IMR-90 (cell line): ENCODE measurements around the gene WDR70. TPM values are rescaled to one million over a fixed set of nuclear protein-coding genes. Genes with fewer than 3 reads are reported as not detected.

Experiments used
- ATAC-seq: fragments of 200-7000 bp; cut with Tn5 transposase; 2 replicates; pipeline ENCODE4 v1.9.1; 2020; ENCODE audit warnings: low read depth, mild to moderate bottlenecking, moderate library complexity
- BruUV-seq: library from RNA; stranded (reverse); fragments of 400-500 nt; replicated peaks from 2 replicates; lab custom pipeline; 2021; lab: Mats Ljungman, UMichigan
- CTCF ChIA-PET: fragments of 300-600 bp; formaldehyde crosslinking; extraction: SDS; loops from one replicate; lab custom pipeline; 2021; ENCODE audit warnings: antibody characterized with exemption; lab: Yijun Ruan, JAX
- POLR2A ChIA-PET: fragments of 300-600 bp; sonication (Branson Sonifier 250); formaldehyde crosslinking; loops from one replicate; lab custom pipeline; 2022; ENCODE audit warnings: antibody characterized with exemption; ENCODE audit not compliant: unreplicated experiment; lab: Charles Lee
- DNase-seq: peaks from one replicate; pipeline ENCODE4 v3.0.0; 2013
- H2AFZ ChIP-seq: replicated peaks from 2 replicates; pipeline ENCODE3; 2013; ENCODE audit warnings: low read length, mild to moderate bottlenecking; ENCODE audit not compliant: poor library complexity
- H2AK5ac ChIP-seq: 2 replicates; pipeline ENCODE4 v1.6.1; 2013; ENCODE audit warnings: low read depth, low read length, inconsistent platforms
- H2AK9ac ChIP-seq: replicated peaks from 2 replicates; pipeline ENCODE3; 2013; ENCODE audit warnings: mild to moderate bottlenecking, low read depth, low read length, moderate library complexity; ENCODE audit not compliant: poor library complexity
- H2BK120ac ChIP-seq: 2 replicates; pipeline ENCODE4 v1.6.1; 2013; ENCODE audit warnings: low read depth, low read length, inconsistent platforms
- H2BK15ac ChIP-seq: 3 replicates; pipeline ENCODE4 v1.6.1; 2013; ENCODE audit warnings: low read depth, low read length, inconsistent platforms
- H2BK20ac ChIP-seq: 2 replicates; pipeline ENCODE4 v1.6.1; 2013; ENCODE audit warnings: low read depth, mild to moderate bottlenecking, inconsistent platforms, low read length, moderate library complexity
- H2BK5ac ChIP-seq: 2 replicates; pipeline ENCODE4 v1.6.1; 2013; ENCODE audit warnings: mild to moderate bottlenecking, low read depth, low read length, inconsistent platforms; ENCODE audit not compliant: poor library complexity, severe bottlenecking
- H3K14ac ChIP-seq: replicated peaks from 2 replicates; pipeline ENCODE4 v1.6.1; 2013; ENCODE audit warnings: low read depth, low read length, inconsistent platforms
- H3K18ac ChIP-seq: 2 replicates; pipeline ENCODE4 v1.6.1; 2013; ENCODE audit warnings: low read depth, low read length, control low read depth
- H3K23ac ChIP-seq: 2 replicates; pipeline ENCODE4 v1.6.1; 2013; ENCODE audit warnings: low read depth, low read length, inconsistent platforms
- H3K27ac ChIP-seq: 2 replicates; pipeline ENCODE4 v1.5.1; 2013; ENCODE audit warnings: mild to moderate bottlenecking, control low read depth, low read length; ENCODE audit not compliant: insufficient read depth
- H3K27me3 ChIP-seq: 2 replicates; pipeline ENCODE4 v1.6.1; 2013; ENCODE audit warnings: low read length; ENCODE audit not compliant: control insufficient read depth, insufficient read depth
- H3K36me3 ChIP-seq: 2 replicates; pipeline ENCODE4 v1.6.1; 2013; ENCODE audit warnings: low read length, mixed read lengths; ENCODE audit not compliant: control insufficient read depth, insufficient read depth
- H3K4ac ChIP-seq: 2 replicates; pipeline ENCODE4 v1.6.1; 2013; ENCODE audit warnings: low read depth, low read length, inconsistent platforms
- H3K4me1 ChIP-seq: 2 replicates; pipeline ENCODE4 v1.6.1; 2013; ENCODE audit warnings: low read length, mixed read lengths; ENCODE audit not compliant: control insufficient read depth, insufficient read depth
- H3K4me2 ChIP-seq: 2 replicates; pipeline ENCODE4 v1.6.1; 2013; ENCODE audit warnings: low read depth, mild to moderate bottlenecking, control low read depth, low read length, moderate library complexity
- H3K4me3 ChIP-seq: 2 replicates; pipeline ENCODE4 v1.5.1; 2013; ENCODE audit warnings: low read depth, mild to moderate bottlenecking, control low read depth, low read length, moderate library complexity; ENCODE audit not compliant: insufficient read depth
- H3K56ac ChIP-seq: 2 replicates; pipeline ENCODE4 v1.6.1; 2013; ENCODE audit warnings: low read length, inconsistent platforms; ENCODE audit not compliant: insufficient read depth; ENCODE audit errors: extremely low read depth
- H3K79me1 ChIP-seq, 2 experiments: 2 replicates each; pipeline ENCODE4 v1.6.1; 2013; ENCODE audit warnings: low read length in 2 of 2, inconsistent platforms in 1 of 2, low read depth in 1 of 2
- H3K9ac ChIP-seq: 2 replicates; pipeline ENCODE4 v1.6.1; 2013; ENCODE audit warnings: low read depth, low read length, control low read depth
- H3K9me1 ChIP-seq: 2 replicates; pipeline ENCODE4 v1.6.1; 2013; ENCODE audit warnings: low read length, inconsistent platforms; ENCODE audit not compliant: insufficient read depth
- H3K9me3 ChIP-seq: 2 replicates; pipeline ENCODE4 v1.6.1; 2013; ENCODE audit warnings: low read length; ENCODE audit not compliant: control insufficient read depth, insufficient read depth
- H4K20me1 ChIP-seq: 2 replicates; pipeline ENCODE4 v1.6.1; 2013; ENCODE audit warnings: low read length, inconsistent platforms; ENCODE audit not compliant: insufficient read depth
- H4K5ac ChIP-seq: 2 replicates; pipeline ENCODE4 v1.6.1; 2013; ENCODE audit warnings: mild to moderate bottlenecking, low read depth, low read length, control low read depth
- H4K8ac ChIP-seq, 2 experiments: 2 replicates each; pipeline ENCODE4 v1.6.1; 2013; ENCODE audit warnings: low read depth in 2 of 2, low read length in 2 of 2, control low read depth in 1 of 2, inconsistent platforms in 1 of 2
- H4K91ac ChIP-seq: 2 replicates; pipeline ENCODE4 v1.6.1; 2013; ENCODE audit warnings: low read depth, low read length, inconsistent platforms; ENCODE audit not compliant: insufficient read depth
- CTCF ChIP-seq: conservative IDR thresholded peaks from 2 replicates; pipeline ENCODE4 v1.5.1; 2012; ENCODE audit warnings: mild to moderate bottlenecking, low read depth, low read length, improper control_type of control experiment
- RAD21 ChIP-seq: IDR thresholded peaks from 2 replicates; pipeline ENCODE4 v1.6.1; 2012; ENCODE audit warnings: low read length, improper control_type of control experiment
- WGBS, 2 experiments: methylation state at CpG; one replicate each; pipeline versions ENCODE4 v1.1.5 to v1.1.7; 2013; ENCODE audit warnings: missing lambda C conversion rate in 2 of 2; ENCODE audit not compliant: insufficient read length in 1 of 2; ENCODE audit errors: extremely low coverage in 2 of 2; 5-methylcytosine and 5-hydroxymethylcytosine counted together
- dilution Hi-C: fragments of 300-500 bp; cut with HindIII; formaldehyde crosslinking; loops from one replicate; pipeline ENCODE4 v1.14.3; 2018; ENCODE audit warnings: low sequenced_read_pairs; ENCODE audit not compliant: unreplicated experiment
- in situ Hi-C: fragments of 300-500 bp; cut with MboI; formaldehyde crosslinking; loops from 3 replicates; pipeline ENCODE4 v1.14.3; 2019; ENCODE audit warnings: low sequenced_read_pairs, inconsistent platforms, mixed read lengths
- intact Hi-C: fragments of 100-400 bp; cut with micrococcal nuclease; formaldehyde crosslinking; loops from 2 replicates; pipeline ENCODE4 v1.10.0; 2022
- polyA plus RNA-seq, 3 experiments: library from polyadenylated mRNA; depleted of rRNA; stranded (reverse); fragments of >200 nt; gene quantifications; 2 replicates each; pipeline ENCODE4 v1.2.3, GENCODE V29; 2012; ENCODE audit warnings: low replicate concordance in 1 of 3
- total RNA-seq: library from RNA; depleted of rRNA; stranded (reverse); fragments of >200 nt; gene quantifications from 2 replicates; pipeline ENCODE4 v1.2.3, GENCODE V29; 2012

Gene WDR70
- total and polyA plus RNA-seq, 2 of the 4 experiments (the other 2 are of a cell fraction): 16.7 to 29.9 TPM

DNA sequence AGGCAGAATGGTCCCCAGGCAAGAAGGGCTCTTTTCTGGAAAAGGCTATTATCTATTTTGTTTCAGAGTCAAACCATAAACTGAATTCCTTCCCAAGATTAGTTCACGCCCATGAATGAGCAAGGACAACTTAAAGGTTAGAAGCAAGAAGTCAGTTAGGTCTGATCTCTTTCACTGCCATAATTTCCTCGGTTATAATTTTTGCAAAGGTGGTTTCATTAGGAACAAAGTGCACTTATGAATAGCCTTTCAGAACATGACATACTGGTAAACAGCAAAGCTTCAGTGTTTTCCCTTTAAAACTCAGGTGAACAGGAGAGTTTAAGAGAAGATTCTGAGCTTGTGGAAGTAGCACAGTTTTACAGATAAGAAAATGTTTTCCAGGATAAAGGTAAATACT lies 282.8 kb downstream of the WDR70 start:
- 100% methylated on average over 1 of the region's 2 CpGs; no CpG with 5 or more reads in 1 of the 2 experiments for WGBS, 2 experiments
- intact Hi-C loops (no loop called here), in situ Hi-C loops (no loop called here), dilution Hi-C loops (no loop called here)
- H3K14ac ChIP-seq: no peak overlapping the region
- no peaks in the 10 kb centered on the region for H3K9me3 ChIP-seq
- H2AFZ ChIP-seq: no peak overlapping the region
- H3K56ac ChIP-seq: no peak overlapping the region
- no peak overlapping the region for H4K8ac ChIP-seq
- DNase-seq (no peak), ATAC-seq (no peak)
- no peak overlapping the region for H4K91ac ChIP-seq
- peaks cover 4% of the 10 kb centered on the region for H3K4me1 ChIP-seq
- no peak overlapping the region for H2AK9ac ChIP-seq
- no TSS peak for BruUV-seq
- H2AK5ac ChIP-seq: no peak overlapping the region
- H3K23ac ChIP-seq: no peak overlapping the region
- peaks cover 6 to 9% of the 10 kb centered on the region in 2 experiments; a peak in 1 of 4 replicates for H3K79me1 ChIP-seq
- H4K20me1 ChIP-seq: no peaks in the 10 kb centered on the region
- H2BK20ac ChIP-seq: no peak overlapping the region
- no peak overlapping the region for H3K18ac ChIP-seq
- ChIA-PET CTCF (interaction anchor here (0.7 kb wide), 1 partner anchor 87 kb away, joined by 6 read pairs; no protein-coding TSS in a partner anchor), POLR2A (no interaction called here)
- no peak overlapping the region for H2BK120ac ChIP-seq
- no peaks in the 10 kb centered on the region for H3K27me3 ChIP-seq
- no peak overlapping the region for H3K4me2 ChIP-seq
- H3K9me1 ChIP-seq: no peaks in the 10 kb centered on the region; the same call in 1 of the 2 replicates
- H3K36me3 ChIP-seq: no peaks in the 10 kb centered on the region
- H3K4me3 ChIP-seq: no peak overlapping the region
- no peak for TF ChIP-seq RAD21
- TF ChIP-seq CTCF: no peak
- no peak overlapping the region for H2BK15ac ChIP-seq
- H4K5ac ChIP-seq: no peak overlapping the region
- no peak overlapping the region for H3K9ac ChIP-seq
- no peak overlapping the region for H3K27ac ChIP-seq
- no peak overlapping the region for H3K4ac ChIP-seq
- H2BK5ac ChIP-seq: no peak overlapping the region
